Heart right ventricle (tissue), 16 donors: ENCODE results near the gene AIP. TPM values are rescaled to one million over a fixed set of nuclear protein-coding genes. Genes with fewer than 3 reads are reported as not detected.

Experiments used
- ATAC-seq, 8 donors: fragments of 200-7000 bp; cut with Tn5 transposase; one replicate each; pipeline ENCODE4 v1.9.1; 2020; ENCODE audit warnings: mild to moderate bottlenecking in 8 of 8, moderate library complexity in 8 of 8, moderate number of reproducible peaks in 1 of 8
- DNase-seq, 2 donors: peaks; one replicate each; pipeline ENCODE4 v3.0.0-alpha.2; 2020
- H3K27ac ChIP-seq, 10 donors: fragments of 200-600 bp; sonication (generic) in 2 of 10; one replicate each; pipeline versions ENCODE4 v1.5.0 to v1.8.0; 2020 to 2022; ENCODE audit warnings: mild to moderate bottlenecking in 3 of 10
- H3K27me3 ChIP-seq, 7 donors: fragments of 200-600 bp; one replicate each; pipeline ENCODE4 v1.8.0; 2021 to 2022; ENCODE audit warnings: mild to moderate bottlenecking in 2 of 7
- H3K36me3 ChIP-seq, 9 donors: fragments of 200-600 bp; sonication (generic) in 1 of 9; one replicate each; pipeline versions ENCODE4 v1.5.0 to v1.8.0; 2020 to 2022; ENCODE audit warnings: mild to moderate bottlenecking in 2 of 9
- H3K4me1 ChIP-seq, 9 donors: fragments of 200-600 bp; sonication (generic) in 1 of 9; one replicate each; pipeline versions ENCODE4 v1.5.0 to v1.8.0; 2020 to 2022; ENCODE audit warnings: mild to moderate bottlenecking in 4 of 9
- H3K4me3 ChIP-seq, 10 donors: fragments of 200-600 bp; sonication (generic) in 2 of 10; one replicate each; pipeline versions ENCODE4 v1.5.0 to v1.8.0; 2020 to 2022; ENCODE audit warnings: mild to moderate bottlenecking in 7 of 10, moderate library complexity in 2 of 10
- H3K9me3 ChIP-seq, 11 donors: fragments of 200-600 bp in 10 of 11; sonication (generic) in 2 of 11; one replicate each; pipeline versions ENCODE4 v1.5.0 to v1.8.0; 2013 to 2022; ENCODE audit warnings: mild to moderate bottlenecking in 2 of 11, control low read depth in 1 of 11, moderate library complexity in 1 of 11
- WGBS, 2 donors: extraction: QIAGEN DNeasy Blood & Tissue Kit; methylation state at CpG; one replicate each; pipeline ENCODE4 v1.1.7; 2013; ENCODE audit warnings: inconsistent platforms in 1 of 2; 5-methylcytosine and 5-hydroxymethylcytosine counted together
- intact Hi-C, 10 donors: fragments of 100-400 bp; cut with DNase I; formaldehyde crosslinking; loops; one replicate each; pipeline versions ENCODE4 v1.11.1 to v1.14.2; 2022
- long read RNA-seq, 3 donors: library from polyadenylated mRNA; unstranded; transcript quantifications; one replicate each; pipeline ENCODE4 v2.0.0, GENCODE V29; 2020 to 2021
- polyA plus RNA-seq, 2 donors: library from polyadenylated mRNA; stranded (reverse); fragments of 200-250 nt; gene quantifications; one replicate each; pipeline ENCODE4 v1.2.3, GENCODE V29; 2013
- total RNA-seq, 10 donors: library from RNA; stranded (reverse); fragmentation: NEBNext Ultra II Directional in 3 of 10; extraction: Animal tissue kit (Norgen Biotek cat#: 25700) in 3 of 10; gene quantifications; one replicate each; pipeline versions ENCODE4 v1.2.1 to v1.2.4, GENCODE V29; 2021 to 2023
- TF ChIP-seq, protein P1 (sequence below), 9 donors: fragments of 200-600 bp; sonication (generic) in 2 of 9; IDR thresholded peaks; one replicate each; pipeline versions ENCODE4 v1.5.0 to v1.8.0; 2021 to 2022; ENCODE audit warnings: antibody characterized with exemption in 9 of 9, mild to moderate bottlenecking in 5 of 9, moderate library complexity in 1 of 9
- donor health status: Arrhythmogenic right ventricular cardiomyopathy.
- donor health status: ischemic (EF 13 %, LVEDD 7.1; RV severe dilation, severe dysfunction).
- donor health status: healthy with polysubstance abuse.
- donor health status: DM: no; HTN: yes; CAD: no.
- donor health status: DM: no; HTN: no; CAD: no.
- donor health status: ischemic (EF 25% LVEDD 6.9; RV normal size, moderate dysfunction).
- donor health status: ischemic (EF 25% LVEDD 5.7; RV mildly dilated, moderate dysfunction).
- donor health status: healthy.
- donor health status: DM: yes; HTN: yes; CAD: no.
- donor health status: Ischemic cardiomyopathy.
- donor health status: ischemic (EF 35%, LVEDD 5.7; RV mildly dilated, moderate dysfunction).
- donor health status: nonischemic (EF 11% LVEDD 7.7; RV severe dilation, severe dysfunction).
- donor health status: DM: yes; HTN: yes; CAD: no.
- donor health status: PGD.
- donor health status: ischemic (EF 29% LVEDD 5.4; RV normal size, mild dysfunction).
- donor health status: nonischemic (EF 23%, LVEDD 6.1; RV moderate dilation, normal function).

Gene AIP
- 10 to 100 TPM; 37.5 to 63.0 (median 49.8) TPM for total RNA-seq
- 100 to 1,000 TPM in 1 of 2 donors, 10 to 100 TPM in 1; 74.8 to 104 TPM for polyA plus RNA-seq
- long read RNA-seq, donor 1, transcript AIP-201 (6 exons, 1,221 nt) = major isoform, 83 of 90 reads
- long read RNA-seq, donor 1, partial matches to known transcripts = 5 of 90 reads
- long read RNA-seq, donor 1, other reads (novel, unspliced or antisense) = 2 of 90 reads
- long read RNA-seq, donor 2, transcript AIP-201 (6 exons, 1,221 nt) = major isoform, 78 of 88 reads
- long read RNA-seq, donor 2, partial matches to known transcripts = 7 of 88 reads
- long read RNA-seq, donor 2, other reads (novel, unspliced or antisense) = 1 of 88 reads
- long read RNA-seq, donor 3, transcript AIP-201 (6 exons, 1,221 nt) = major isoform, 84 of 87 reads
- long read RNA-seq, donor 3, partial matches to known transcripts = 2 of 87 reads
- long read RNA-seq, donor 3, other reads (novel, unspliced or antisense) = 1 of 87 reads

GRCh38 chr11:67482827-67483798, at the start of gene AIP:
TSS of gene AIP (plus strand) at chr11:67483026. CDS start at chr11:67483159, 133 bp downstream.
- peaks cover 0 to 20% (median 0%) of the 10 kb centered on the region in 9 donors for H3K36me3 ChIP-seq
- ATAC-seq (peak; percentile 98 to 99 (median 98)), DNase-seq (peak; percentile 97 to 98)
- H3K4me3 ChIP-seq = peak within 1 kb of the TSS; percentile 29 to 66 (median 55)
- TF ChIP-seq, protein P1, sequence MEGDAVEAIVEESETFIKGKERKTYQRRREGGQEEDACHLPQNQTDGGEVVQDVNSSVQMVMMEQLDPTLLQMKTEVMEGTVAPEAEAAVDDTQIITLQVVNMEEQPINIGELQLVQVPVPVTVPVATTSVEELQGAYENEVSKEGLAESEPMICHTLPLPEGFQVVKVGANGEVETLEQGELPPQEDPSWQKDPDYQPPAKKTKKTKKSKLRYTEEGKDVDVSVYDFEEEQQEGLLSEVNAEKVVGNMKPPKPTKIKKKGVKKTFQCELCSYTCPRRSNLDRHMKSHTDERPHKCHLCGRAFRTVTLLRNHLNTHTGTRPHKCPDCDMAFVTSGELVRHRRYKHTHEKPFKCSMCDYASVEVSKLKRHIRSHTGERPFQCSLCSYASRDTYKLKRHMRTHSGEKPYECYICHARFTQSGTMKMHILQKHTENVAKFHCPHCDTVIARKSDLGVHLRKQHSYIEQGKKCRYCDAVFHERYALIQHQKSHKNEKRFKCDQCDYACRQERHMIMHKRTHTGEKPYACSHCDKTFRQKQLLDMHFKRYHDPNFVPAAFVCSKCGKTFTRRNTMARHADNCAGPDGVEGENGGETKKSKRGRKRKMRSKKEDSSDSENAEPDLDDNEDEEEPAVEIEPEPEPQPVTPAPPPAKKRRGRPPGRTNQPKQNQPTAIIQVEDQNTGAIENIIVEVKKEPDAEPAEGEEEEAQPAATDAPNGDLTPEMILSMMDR (IDR thresholded peaks at IDR 0.05) = peak in 5 of 9 donors; percentile 20 to 38 (median 33)
- H3K9me3 ChIP-seq = no peaks in the 10 kb centered on the region
- 9 to 11% methylated on average over 53 to 60 of the region's 60 CpGs for WGBS, 2 donors
- H3K27ac ChIP-seq = peak within 1 kb of the TSS; percentile 67 to 93 (median 84)
- intact Hi-C loops = loop anchor here in 2 of 10 donors (2.0 to 5.0 kb wide), 2 partner anchors 24 to 81 kb away; partner anchors contain the start of genes PPP1CA (in 1 of the 2) and TBC1D10C (in 1 of the 2)
- H3K4me1 ChIP-seq = peaks cover 8 to 48% (median 23%) of the 10 kb centered on the region in 9 donors
- H3K27me3 ChIP-seq = peaks cover 0 to 6% (median 0%) of the 10 kb centered on the region in 7 donors

DNA sequence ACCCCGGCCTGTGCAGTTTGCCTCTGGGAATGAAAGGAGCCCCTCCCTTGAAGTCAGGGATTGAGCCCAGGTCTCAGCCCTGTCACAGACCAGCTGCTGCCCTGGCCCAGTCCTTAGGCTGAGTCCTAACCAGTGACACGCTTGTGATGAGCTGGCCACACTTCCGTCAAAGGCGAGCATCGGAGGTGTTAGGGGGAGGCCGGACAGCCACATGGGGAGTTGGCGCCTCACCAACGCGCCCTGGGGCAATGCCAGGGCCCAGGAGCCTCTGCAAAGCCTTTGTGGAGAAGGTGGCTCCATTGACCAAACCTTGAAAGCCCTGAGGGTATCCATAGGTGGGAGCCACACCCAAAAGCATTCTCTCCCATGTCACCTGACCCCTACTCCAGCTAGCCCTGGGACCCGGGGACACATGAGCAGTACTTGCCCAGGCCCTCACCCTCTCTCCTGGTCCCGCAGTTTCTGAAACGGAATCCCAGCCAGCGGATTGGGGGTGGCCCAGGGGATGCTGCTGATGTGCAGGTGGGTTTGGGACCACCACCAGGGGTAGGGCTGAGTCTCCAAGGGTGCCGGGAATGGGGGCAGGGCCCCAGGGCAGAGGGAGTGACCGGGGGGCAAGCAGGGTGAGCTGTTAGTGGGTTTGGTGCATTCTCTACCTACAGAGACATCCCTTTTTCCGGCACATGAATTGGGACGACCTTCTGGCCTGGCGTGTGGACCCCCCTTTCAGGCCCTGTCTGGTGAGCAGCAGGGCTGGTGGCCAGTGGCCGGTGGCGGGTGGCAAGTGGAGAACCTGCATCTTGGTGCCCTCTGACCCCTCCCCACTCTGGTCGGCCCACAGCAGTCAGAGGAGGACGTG, 49.1 kb upstream of the AIP start:
- Histone ChIP-seq H3K4me3 (no peak overlapping the region), H3K27ac (peak overlapping the region in 1 of 10 donors; percentile 50), H3K9me3 (no peaks in the 10 kb centered on the region), H3K36me3 (peaks cover 0 to 86% (median 28%) of the 10 kb centered on the region in 9 donors), H3K27me3 (no peaks in the 10 kb centered on the region), H3K4me1 (peaks cover 0 to 36% (median 22%) of the 10 kb centered on the region in 9 donors)
- DNase-seq (no peak), ATAC-seq (no peak)
- TF ChIP-seq, protein P1 (IDR thresholded peaks at IDR 0.05) = no peak
- 91 to 92% methylated on average over 22 of the region's 22 CpGs for WGBS, 2 donors
- intact Hi-C loops = no loop called here

GRCh38 chr11:67434395-67434881, 48.4 kb upstream of the AIP start:
- peak in 1 of 8 donors; percentile 3 for ATAC-seq
- no peak for DNase-seq
- TF ChIP-seq, protein P1 (IDR thresholded peaks at IDR 0.05) = no peak
- intact Hi-C loops = no loop called here
- Histone ChIP-seq H3K27me3 (no peaks in the 10 kb centered on the region), H3K9me3 (no peaks in the 10 kb centered on the region), H3K36me3 (peaks cover 0 to 92% (median 28%) of the 10 kb centered on the region in 9 donors), H3K4me1 (peaks cover 0 to 36% (median 21%) of the 10 kb centered on the region in 9 donors), H3K27ac (peak overlapping the region in 1 of 10 donors; percentile 50), H3K4me3 (no peak overlapping the region)
- 83 to 84% methylated on average over 23 of the region's 23 CpGs for WGBS, 2 donors
